IMR-90 (cell line): ENCODE results near the gene CALML3. TPM values are rescaled to one million over a fixed set of nuclear protein-coding genes. Genes with fewer than 3 reads are reported as not detected.

Experiments used
- RAD21 ChIP-seq: IDR thresholded peaks from 2 replicates; pipeline ENCODE4 v1.6.1; 2012; ENCODE audit warnings: low read length, improper control_type of control experiment
- RCOR1 ChIP-seq: IDR thresholded peaks from 2 replicates; pipeline ENCODE4 v1.6.1; 2012; ENCODE audit warnings: mild to moderate bottlenecking, low read length, improper control_type of control experiment; ENCODE audit not compliant: insufficient replicate concordance
- RFX5 ChIP-seq: IDR thresholded peaks from 2 replicates; pipeline ENCODE4 v1.8.0; 2012; ENCODE audit warnings: low read depth, mild to moderate bottlenecking, low read length, moderate library complexity
- SMC3 ChIP-seq: fragments of 150-350 bp; IDR thresholded peaks from 2 replicates; pipeline ENCODE4 v1.6.1; 2016; ENCODE audit warnings: low read depth, mild to moderate bottlenecking, antibody characterized with exemption, low read length, moderate library complexity
- polyA plus RNA-seq, 3 experiments: library from polyadenylated mRNA; depleted of rRNA; stranded (reverse); fragments of >200 nt; gene quantifications; 2 replicates each; pipeline ENCODE4 v1.2.3, GENCODE V29; 2012; ENCODE audit warnings: low replicate concordance in 1 of 3
- total RNA-seq: library from RNA; depleted of rRNA; stranded (reverse); fragments of >200 nt; gene quantifications from 2 replicates; pipeline ENCODE4 v1.2.3, GENCODE V29; 2012; rRNA removed

CALML3 gene
- total and polyA plus RNA-seq, 2 of the 4 experiments (the other 2 are of a cell fraction): not detected

DNA sequence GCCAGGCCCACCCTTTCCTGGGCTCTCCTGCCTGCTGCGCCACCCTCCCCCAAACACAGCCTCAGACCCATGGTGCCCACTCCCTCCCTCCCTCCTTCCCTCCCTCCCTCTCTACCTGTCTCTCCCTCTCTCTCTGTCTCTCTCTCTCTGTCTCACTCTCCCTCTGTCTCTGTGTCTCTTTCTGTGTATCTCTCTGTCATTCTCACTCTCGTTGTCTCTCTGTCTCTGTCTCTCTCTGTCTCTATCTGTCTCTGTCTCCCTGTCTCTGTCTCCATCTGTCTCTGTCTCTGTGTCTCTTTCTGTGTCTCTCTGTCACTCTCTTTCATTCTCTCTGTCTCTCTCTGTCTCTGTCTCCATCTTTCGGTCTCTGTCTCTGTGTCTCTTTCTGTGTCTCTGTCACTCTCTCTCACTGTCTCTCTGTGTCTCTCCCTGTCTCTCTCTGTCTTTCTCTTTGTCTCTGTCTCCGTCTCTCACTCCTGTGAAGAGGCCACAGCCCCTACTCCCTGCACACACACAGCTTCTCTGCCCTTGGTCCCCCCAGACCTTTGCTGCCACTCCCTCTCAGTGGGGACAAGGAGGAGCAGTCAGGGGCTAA is 51.5 kb downstream of the CALML3 start (continued):
- TF ChIP-seq RAD21 (no peak), RCOR1 (no peak), RFX5 (no peak), SMC3 (no peak)

Other genes with a start within 250 kb of the CALML3 start
- gene UCN3, start 160.0 kb upstream of the CALML3 start, total RNA-seq: not detected in 2 replicates
- gene UCN3, start 160.0 kb upstream of the CALML3 start, polyA plus RNA-seq (2012; rRNA removed): not detected in 2 replicates
- not detected in 2 replicates for gene TUBAL3, start 120.1 kb upstream of the CALML3 start, total RNA-seq
- not detected in 2 replicates for gene TUBAL3, start 120.1 kb upstream of the CALML3 start, polyA plus RNA-seq (2012; rRNA removed)
- gene NET1, start 112.4 kb upstream of the CALML3 start, total RNA-seq: 54.7 and 57.5 TPM in 2 replicates
- 20.0 and 28.2 TPM in 2 replicates for gene NET1, start 112.4 kb upstream of the CALML3 start, polyA plus RNA-seq (2012; rRNA removed)
- gene CALML5, start 25.4 kb upstream of the CALML3 start, total RNA-seq: not detected in 2 replicates
- gene CALML5, start 25.4 kb upstream of the CALML3 start, polyA plus RNA-seq (2012; rRNA removed): not detected in 2 replicates
- gene ASB13, start 141.6 kb downstream of the CALML3 start, total RNA-seq: 6.3 and 6.4 TPM in 2 replicates
- gene ASB13, start 141.6 kb downstream of the CALML3 start, polyA plus RNA-seq (2012; rRNA removed): 3.9 and 4.6 TPM in 2 replicates
- gene TASOR2, start 159.9 kb downstream of the CALML3 start, total RNA-seq: 53.6 and 64.7 TPM in 2 replicates
- 18.0 and 19.4 TPM in 2 replicates for gene TASOR2, start 159.9 kb downstream of the CALML3 start, polyA plus RNA-seq (2012; rRNA removed)